ENCODE results near the gene RAB6B.

GRCh38 chr3:133815386-133815785 lies 80.3 kb downstream of the RAB6B start:
- TF ChIP-seq HDAC2 (IDR thresholded peaks at IDR 0.05) (no peak), POLR2A (IDR thresholded peaks at IDR 0.05; ENCODE audit: low read length) (no peak), CBX8 (IDR thresholded peaks at IDR 0.05) (no peak), HMGXB4 (CRISPR knock-in tag; IDR thresholded peaks at IDR 0.05; ENCODE audit: borderline replicate concordance) (no peak), CTCF (IDR thresholded peaks at IDR 0.05) (no peak), EP300 (IDR thresholded peaks at IDR 0.05) (no peak), ZFP36 (IDR thresholded peaks at IDR 0.05; ENCODE audit: borderline replicate concordance, partially characterized antibody) (no peak), EHMT2 (IDR thresholded peaks at IDR 0.05; ENCODE audit: low read depth) (no peak), GATA3 (IDR thresholded peaks at IDR 0.05; ENCODE audit: borderline replicate concordance) (no peak), CEBPB (IDR thresholded peaks at IDR 0.05) (no peak)
